HEK293 (cell line): ENCODE measurements around the gene SDCBP2.

Experiments
- CTCF ChIA-PET: fragments of 350-600 bp; formaldehyde crosslinking; extraction: SDS; loops from one replicate; lab custom pipeline; 2021; ENCODE audit warnings: antibody characterized with exemption; lab: Yijun Ruan, JAX
- POLR2A ChIA-PET: fragments of 300-600 bp; formaldehyde crosslinking; extraction: SDS; loops from one replicate; lab custom pipeline; 2020; ENCODE audit warnings: antibody characterized with exemption, inconsistent platforms; lab: Yijun Ruan, JAX
- H3K27ac ChIP-seq: fragments of 200-500 bp; sonication (Bioruptor generic); 2 replicates; pipeline ENCODE4 v1.5.1; 2014; ENCODE audit warnings: low read depth, low read length, control low read depth, inconsistent platforms; ENCODE audit errors: extremely low read depth
- H3K36me3 ChIP-seq, 2 experiments: fragments of 200-500 bp in 1 of 2; sonication (Bioruptor generic) in 1 of 2; 1 replicate in 1 of 2; 2 replicates in 1 of 2; pipeline ENCODE4 v1.5.1; 2014 to 2017; ENCODE audit warnings: inconsistent platforms in 2 of 2, low read length in 2 of 2; ENCODE audit not compliant: control insufficient read depth in 2 of 2, insufficient read depth in 1 of 2
- H3K4me1 ChIP-seq: fragments of 200-500 bp; sonication (Bioruptor generic); 2 replicates; pipeline ENCODE4 v1.5.1; 2014; ENCODE audit warnings: mild to moderate bottlenecking, low read length, inconsistent platforms; ENCODE audit not compliant: control insufficient read depth, insufficient read depth
- H3K4me3 ChIP-seq: 2 replicates; pipeline ENCODE4 v1.5.1; 2011; ENCODE audit warnings: low read depth, mild to moderate bottlenecking, control low read depth, low read length, moderate library complexity
- H3K9me3 ChIP-seq: fragments of 200-500 bp; sonication (Bioruptor generic); 2 replicates; pipeline ENCODE4 v1.5.1; 2014; ENCODE audit warnings: low read depth, low read length, inconsistent platforms; ENCODE audit not compliant: control insufficient read depth, insufficient read depth
- BCL11B ChIP-seq: fragments of 450-650 bp; formaldehyde crosslinking; IDR thresholded peaks from 2 replicates; pipeline ENCODE4 v1.5.1; 2016; ENCODE audit warnings: low read depth, missing biosample characterization, missing genetic modification characterization
- BCL6B ChIP-seq: fragments of 450-650 bp; formaldehyde crosslinking; IDR thresholded peaks from 2 replicates; pipeline ENCODE4 v1.5.1; 2017; ENCODE audit warnings: missing biosample characterization, missing genetic modification characterization
- FEZF1 ChIP-seq: fragments of 450-650 bp; formaldehyde crosslinking; IDR thresholded peaks from 2 replicates; pipeline ENCODE4 v1.5.1; 2016; ENCODE audit warnings: missing biosample characterization, missing genetic modification characterization
- GLI4 ChIP-seq: fragments of 450-650 bp; formaldehyde crosslinking; IDR thresholded peaks from 2 replicates; pipeline ENCODE4 v1.5.1; 2016; ENCODE audit warnings: missing biosample characterization, missing genetic modification characterization
- SCRT2 ChIP-seq: fragments of 450-650 bp; formaldehyde crosslinking; IDR thresholded peaks from 2 replicates; pipeline ENCODE4 v1.5.1; 2016; ENCODE audit warnings: missing biosample characterization, missing genetic modification characterization
- TCF7L2 ChIP-seq: IDR thresholded peaks from 2 replicates; pipeline ENCODE4 v1.6.1; 2011; ENCODE audit warnings: low read depth, mild to moderate bottlenecking, inconsistent platforms, low read length, moderate library complexity, borderline replicate concordance
- ZFHX2 ChIP-seq: fragments of 450-650 bp; formaldehyde crosslinking; conservative IDR thresholded peaks from 2 replicates; pipeline ENCODE4 v1.5.1; 2016; ENCODE audit warnings: missing biosample characterization, missing genetic modification characterization
- ZNF121 ChIP-seq: fragments of 450-650 bp; formaldehyde crosslinking; IDR thresholded peaks from 2 replicates; pipeline ENCODE4 v1.5.1; 2016; ENCODE audit warnings: missing biosample characterization, missing genetic modification characterization
- ZNF157 ChIP-seq: fragments of 450-650 bp; formaldehyde crosslinking; IDR thresholded peaks from 2 replicates; pipeline ENCODE4 v1.5.1; 2016; ENCODE audit warnings: missing biosample characterization, missing genetic modification characterization
- ZNF18 ChIP-seq: fragments of 450-650 bp; formaldehyde crosslinking; IDR thresholded peaks from 2 replicates; pipeline ENCODE4 v1.5.1; 2016; ENCODE audit warnings: missing biosample characterization, missing genetic modification characterization
- ZNF274 ChIP-seq, 2 experiments: fragments of 200-500 bp in 1 of 2; fragments of 450-650 bp in 1 of 2; sonication (Bioruptor generic) in 1 of 2; formaldehyde crosslinking in 1 of 2; IDR thresholded peaks; 2 replicates each; pipeline versions ENCODE4 v1.5.1 to v1.6.1; 2014 to 2016; ENCODE audit warnings: borderline replicate concordance in 1 of 2, inconsistent platforms in 1 of 2, low read length in 1 of 2, missing biosample characterization in 1 of 2, missing genetic modification characterization in 1 of 2
- ZNF521 ChIP-seq: fragments of 450-650 bp; formaldehyde crosslinking; IDR thresholded peaks from 2 replicates; pipeline ENCODE4 v1.5.1; 2017; ENCODE audit warnings: missing biosample characterization, mild to moderate bottlenecking, missing genetic modification characterization
- ZNF548 ChIP-seq: fragments of 450-650 bp; formaldehyde crosslinking; IDR thresholded peaks from 2 replicates; pipeline ENCODE4 v1.5.1; 2016; ENCODE audit warnings: missing biosample characterization, missing genetic modification characterization
- ZNF571 ChIP-seq: fragments of 450-650 bp; formaldehyde crosslinking; IDR thresholded peaks from 2 replicates; pipeline ENCODE4 v1.5.0; 2017; ENCODE audit warnings: missing biosample characterization, missing genetic modification characterization
- ZNF792 ChIP-seq: fragments of 450-650 bp; formaldehyde crosslinking; IDR thresholded peaks from 2 replicates; pipeline ENCODE4 v1.5.1; 2016; ENCODE audit warnings: missing biosample characterization, missing genetic modification characterization
- ZNF843 ChIP-seq: fragments of 450-650 bp; formaldehyde crosslinking; IDR thresholded peaks from 2 replicates; pipeline ENCODE4 v1.5.1; 2016; ENCODE audit warnings: missing biosample characterization, missing genetic modification characterization
- TF ChIP-seq, protein P1 (sequence below): fragments of 450-650 bp; formaldehyde crosslinking; IDR thresholded peaks from 2 replicates; pipeline ENCODE4 v1.5.1; 2016; ENCODE audit warnings: missing biosample characterization, missing genetic modification characterization
- TF ChIP-seq, protein P2 (sequence below): fragments of 450-650 bp; formaldehyde crosslinking; IDR thresholded peaks from 2 replicates; pipeline ENCODE4 v1.5.1; 2016; ENCODE audit warnings: missing biosample characterization, missing genetic modification characterization, borderline replicate concordance

Gene SDCBP2

DNA sequence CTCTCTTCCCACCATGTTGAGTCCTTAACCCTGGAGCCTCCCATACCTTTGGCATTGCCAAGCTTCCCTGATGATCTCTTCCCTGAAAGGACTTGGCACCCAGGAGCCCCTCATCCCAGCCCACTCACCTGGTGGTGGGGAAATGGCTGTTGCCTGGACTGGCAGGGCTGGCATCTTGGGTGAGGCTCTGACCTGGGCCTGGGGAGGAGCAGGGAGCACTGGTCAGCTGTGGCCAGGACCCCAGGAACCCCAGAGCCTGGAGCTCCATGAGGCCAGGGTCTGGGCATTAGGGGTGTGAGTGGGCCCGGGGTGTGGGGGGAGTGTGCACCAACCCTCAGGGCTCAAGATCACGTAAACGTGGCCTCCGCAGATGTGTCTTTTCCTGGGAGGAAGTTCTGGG lies 9.5 kb downstream of the SDCBP2 start:
- no peak for TF ChIP-seq FEZF1 (tag by site-specific recombination)
- no peak for TF ChIP-seq ZNF121 (tag by site-specific recombination)
- no peak for TF ChIP-seq ZNF521 (tag by site-specific recombination)
- no peak for TF ChIP-seq ZNF843
- TF ChIP-seq, protein P1, sequence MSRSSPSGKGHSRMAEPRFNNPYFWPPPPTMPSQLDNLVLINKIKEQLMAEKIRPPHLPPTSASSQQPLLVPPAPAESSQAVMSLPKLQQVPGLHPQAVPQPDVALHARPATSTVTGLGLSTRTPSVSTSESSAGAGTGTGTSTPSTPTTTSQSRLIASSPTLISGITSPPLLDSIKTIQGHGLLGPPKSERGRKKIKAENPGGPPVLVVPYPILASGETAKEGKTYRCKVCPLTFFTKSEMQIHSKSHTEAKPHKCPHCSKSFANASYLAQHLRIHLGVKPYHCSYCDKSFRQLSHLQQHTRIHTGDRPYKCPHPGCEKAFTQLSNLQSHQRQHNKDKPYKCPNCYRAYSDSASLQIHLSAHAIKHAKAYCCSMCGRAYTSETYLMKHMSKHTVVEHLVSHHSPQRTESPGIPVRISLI (tag by site-specific recombination): no peak
- TF ChIP-seq ZNF274 (IDR thresholded peaks at IDR 0.05; ENCODE audit: low read length): no peak
- TF ChIP-seq ZNF274 (tag by site-specific recombination; IDR thresholded peaks at IDR 0.05; ENCODE audit: borderline replicate concordance): no peak
- TF ChIP-seq BCL11B: no peak
- no peak for TF ChIP-seq ZFHX2 (tag by site-specific recombination)
- no peak for TF ChIP-seq BCL6B (tag by site-specific recombination)
- TF ChIP-seq ZNF18 (tag by site-specific recombination): no peak
- no peak for TF ChIP-seq ZNF548 (tag by site-specific recombination)
- TF ChIP-seq ZNF157 (tag by site-specific recombination): no peak
- no peak for TF ChIP-seq ZNF792 (tag by site-specific recombination)
- no peak for TF ChIP-seq TCF7L2
- TF ChIP-seq ZNF571 (tag by site-specific recombination): no peak
- TF ChIP-seq, protein P2, sequence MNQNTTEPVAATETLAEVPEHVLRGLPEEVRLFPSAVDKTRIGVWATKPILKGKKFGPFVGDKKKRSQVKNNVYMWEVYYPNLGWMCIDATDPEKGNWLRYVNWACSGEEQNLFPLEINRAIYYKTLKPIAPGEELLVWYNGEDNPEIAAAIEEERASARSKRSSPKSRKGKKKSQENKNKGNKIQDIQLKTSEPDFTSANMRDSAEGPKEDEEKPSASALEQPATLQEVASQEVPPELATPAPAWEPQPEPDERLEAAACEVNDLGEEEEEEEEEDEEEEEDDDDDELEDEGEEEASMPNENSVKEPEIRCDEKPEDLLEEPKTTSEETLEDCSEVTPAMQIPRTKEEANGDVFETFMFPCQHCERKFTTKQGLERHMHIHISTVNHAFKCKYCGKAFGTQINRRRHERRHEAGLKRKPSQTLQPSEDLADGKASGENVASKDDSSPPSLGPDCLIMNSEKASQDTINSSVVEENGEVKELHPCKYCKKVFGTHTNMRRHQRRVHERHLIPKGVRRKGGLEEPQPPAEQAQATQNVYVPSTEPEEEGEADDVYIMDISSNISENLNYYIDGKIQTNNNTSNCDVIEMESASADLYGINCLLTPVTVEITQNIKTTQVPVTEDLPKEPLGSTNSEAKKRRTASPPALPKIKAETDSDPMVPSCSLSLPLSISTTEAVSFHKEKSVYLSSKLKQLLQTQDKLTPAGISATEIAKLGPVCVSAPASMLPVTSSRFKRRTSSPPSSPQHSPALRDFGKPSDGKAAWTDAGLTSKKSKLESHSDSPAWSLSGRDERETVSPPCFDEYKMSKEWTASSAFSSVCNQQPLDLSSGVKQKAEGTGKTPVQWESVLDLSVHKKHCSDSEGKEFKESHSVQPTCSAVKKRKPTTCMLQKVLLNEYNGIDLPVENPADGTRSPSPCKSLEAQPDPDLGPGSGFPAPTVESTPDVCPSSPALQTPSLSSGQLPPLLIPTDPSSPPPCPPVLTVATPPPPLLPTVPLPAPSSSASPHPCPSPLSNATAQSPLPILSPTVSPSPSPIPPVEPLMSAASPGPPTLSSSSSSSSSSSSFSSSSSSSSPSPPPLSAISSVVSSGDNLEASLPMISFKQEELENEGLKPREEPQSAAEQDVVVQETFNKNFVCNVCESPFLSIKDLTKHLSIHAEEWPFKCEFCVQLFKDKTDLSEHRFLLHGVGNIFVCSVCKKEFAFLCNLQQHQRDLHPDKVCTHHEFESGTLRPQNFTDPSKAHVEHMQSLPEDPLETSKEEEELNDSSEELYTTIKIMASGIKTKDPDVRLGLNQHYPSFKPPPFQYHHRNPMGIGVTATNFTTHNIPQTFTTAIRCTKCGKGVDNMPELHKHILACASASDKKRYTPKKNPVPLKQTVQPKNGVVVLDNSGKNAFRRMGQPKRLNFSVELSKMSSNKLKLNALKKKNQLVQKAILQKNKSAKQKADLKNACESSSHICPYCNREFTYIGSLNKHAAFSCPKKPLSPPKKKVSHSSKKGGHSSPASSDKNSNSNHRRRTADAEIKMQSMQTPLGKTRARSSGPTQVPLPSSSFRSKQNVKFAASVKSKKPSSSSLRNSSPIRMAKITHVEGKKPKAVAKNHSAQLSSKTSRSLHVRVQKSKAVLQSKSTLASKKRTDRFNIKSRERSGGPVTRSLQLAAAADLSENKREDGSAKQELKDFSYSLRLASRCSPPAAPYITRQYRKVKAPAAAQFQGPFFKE (tag by site-specific recombination): no peak
- no peak for TF ChIP-seq SCRT2 (tag by site-specific recombination)
- TF ChIP-seq GLI4 (tag by site-specific recombination): no peak
- CTCF ChIA-PET: interaction anchor here (0.7 to 1.8 kb wide), 3 partner anchors 20 to 184 kb away, joined by 3 to 6 read pairs (median 3); no protein-coding TSS in a partner anchor
- no peak overlapping the region for H3K27ac ChIP-seq
- H3K36me3 ChIP-seq: no peaks in the 10 kb centered on the region
- no peaks in the 10 kb centered on the region for H3K9me3 ChIP-seq
- no peaks in the 10 kb centered on the region for H3K4me1 ChIP-seq
- H3K4me3 ChIP-seq: no peak overlapping the region
- POLR2A ChIA-PET: no interaction called here
